GM19238 (cell line): ENCODE measurements around the gene TRIP4.
"Not testable (repeated sequence)": the region's sequence is repeated elsewhere in the genome, so short reads cannot be mapped to it uniquely, and the experiment has no call there.

Experiments
- DNase-seq: peaks from one replicate; pipeline ENCODE4 v3.0.0; 2011; ENCODE audit warnings: low spot score; ENCODE audit not compliant: insufficient read length

Gene TRIP4

GRCh38 chr15:64381000-64381751 lies 6.5 kb upstream of the TRIP4 start, which contains the start of gene PCLAF:
Gene PCLAF (minus strand): TSS chr15:64381441. CDS start chr15:64381371, 70 bp downstream.
- DNase-seq: peak; percentile 91

GRCh38 chr15:64383760-64384159 lies 3.9 kb upstream of the TRIP4 start:
- DNase-seq: no peak

- DNase-seq: no peak
Observed at GRCh38 chr15:64386291-64386690, 1.3 kb upstream of the TRIP4 start.

DNA sequence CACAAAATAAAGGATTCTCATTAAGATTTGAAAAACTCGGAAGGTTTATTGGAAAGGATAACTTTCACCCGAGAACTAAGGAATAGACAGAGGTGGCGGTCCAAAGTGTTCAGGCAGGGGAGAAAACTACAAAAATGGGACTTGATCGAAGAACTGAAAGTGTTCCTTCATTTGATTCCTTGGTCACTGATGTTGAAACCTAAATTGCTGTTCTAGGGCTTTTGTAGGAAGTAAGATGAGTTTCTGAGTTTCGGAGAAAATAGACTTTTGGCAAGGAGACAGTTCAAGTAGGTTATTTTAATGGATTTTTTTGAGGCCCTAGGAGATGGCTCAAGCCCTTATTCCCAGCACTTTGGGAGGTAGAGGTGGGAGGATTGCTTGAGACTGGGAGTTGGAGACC lies 1.4 kb downstream of the TRIP4 start:
- DNase-seq: no peak

- DNase-seq: not testable (repeated sequence)
Observed at GRCh38 chr15:64392471-64392870, 4.8 kb downstream of the TRIP4 start.

DNA sequence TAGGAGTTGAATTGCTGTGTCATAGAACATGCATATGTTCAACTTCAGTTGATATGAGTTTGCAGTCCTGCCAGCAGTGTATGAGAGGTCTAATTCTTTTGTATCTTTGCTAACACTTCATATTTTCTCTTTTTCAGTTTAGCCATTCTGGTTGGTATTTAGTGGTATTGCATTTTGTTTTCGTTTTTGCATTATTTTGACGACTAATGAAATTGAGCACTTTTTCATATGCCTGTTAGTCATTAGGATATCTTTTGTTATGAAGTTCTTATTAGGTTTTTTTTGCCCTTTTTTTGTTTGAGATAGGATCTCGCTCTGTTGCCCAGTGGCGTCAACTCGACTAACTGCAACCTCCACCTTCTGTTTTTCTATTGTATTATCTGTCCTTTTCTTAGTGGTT lies 9.2 kb downstream of the TRIP4 start:
- DNase-seq: no peak

DNA sequence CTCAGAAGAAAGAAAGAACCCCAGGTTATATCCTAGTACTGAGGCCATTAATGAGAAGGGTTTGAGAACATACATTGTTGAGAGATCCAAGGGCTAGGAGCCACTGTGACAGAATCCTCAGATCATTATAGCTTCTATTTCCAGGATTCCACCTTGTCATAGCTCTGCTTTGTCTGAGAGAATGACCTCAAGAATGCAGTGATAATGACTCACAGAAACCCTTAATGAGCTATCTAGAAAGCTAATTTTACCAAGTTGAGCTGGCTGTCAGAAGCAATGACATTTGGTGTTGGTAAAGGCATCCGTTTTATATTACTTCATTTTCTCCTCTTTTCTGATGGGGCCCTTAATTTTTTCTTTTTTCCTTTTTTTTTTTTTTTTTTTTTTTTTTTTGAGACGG lies 10.9 kb downstream of the TRIP4 start:
- DNase-seq: no peak

DNA sequence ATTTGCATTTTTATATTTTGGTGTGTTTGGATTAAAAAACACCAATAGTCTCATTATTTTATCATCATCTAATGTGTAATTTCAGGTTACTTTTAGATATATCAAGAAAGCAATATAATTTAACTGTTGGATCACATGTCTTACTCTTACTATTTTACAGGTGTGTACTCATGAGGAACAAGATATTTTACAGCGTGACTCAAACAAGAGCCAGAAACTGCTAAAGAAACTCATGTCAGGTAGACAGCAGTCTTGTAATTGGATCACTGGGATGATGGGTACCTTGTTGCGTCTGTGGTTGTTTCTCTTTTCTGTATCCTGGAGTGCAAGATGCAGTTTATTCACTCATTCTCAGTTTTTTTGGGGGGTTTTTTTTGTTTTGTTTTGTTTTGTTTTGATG lies 12.9 kb downstream of the TRIP4 start:
- DNase-seq: no peak

DNA sequence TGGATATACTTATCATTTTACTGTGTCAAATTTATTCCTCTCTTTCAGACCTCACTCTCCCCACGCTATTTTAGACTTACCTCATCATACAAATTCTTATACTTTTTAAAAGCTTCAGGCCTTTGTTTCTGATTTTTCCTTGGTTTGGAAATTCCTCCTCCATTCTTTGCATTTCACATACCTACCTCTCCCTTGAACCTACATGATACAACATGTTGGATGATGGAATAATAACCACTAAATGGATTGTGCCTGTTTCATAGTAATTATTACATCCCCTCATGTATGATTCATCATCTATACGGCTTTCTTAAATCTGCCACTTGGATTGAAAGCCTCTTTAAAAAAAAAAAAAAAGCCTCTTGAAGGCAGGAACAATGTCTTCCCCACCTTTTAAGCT lies 24.6 kb downstream of the TRIP4 start:
- DNase-seq: no peak

DNA sequence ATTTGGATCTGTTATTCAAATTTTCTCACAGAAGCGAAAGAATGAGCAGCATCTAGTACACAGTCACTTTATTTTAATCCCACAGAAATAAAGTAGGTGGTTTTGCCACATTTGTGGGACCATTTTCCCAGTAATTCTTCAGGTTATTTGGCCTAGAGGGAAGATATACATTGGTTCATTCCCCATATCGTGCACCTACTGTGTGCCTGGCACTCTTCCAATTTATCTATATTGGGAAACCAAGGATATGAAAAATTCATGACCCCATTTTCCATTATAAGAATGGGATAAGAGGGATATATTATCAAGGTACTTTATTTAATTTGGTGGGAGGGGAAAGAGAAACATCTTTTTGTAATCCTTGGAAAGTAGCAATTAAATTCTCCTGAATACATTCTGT lies 35.1 kb downstream of the TRIP4 start:
- DNase-seq: no peak

DNA sequence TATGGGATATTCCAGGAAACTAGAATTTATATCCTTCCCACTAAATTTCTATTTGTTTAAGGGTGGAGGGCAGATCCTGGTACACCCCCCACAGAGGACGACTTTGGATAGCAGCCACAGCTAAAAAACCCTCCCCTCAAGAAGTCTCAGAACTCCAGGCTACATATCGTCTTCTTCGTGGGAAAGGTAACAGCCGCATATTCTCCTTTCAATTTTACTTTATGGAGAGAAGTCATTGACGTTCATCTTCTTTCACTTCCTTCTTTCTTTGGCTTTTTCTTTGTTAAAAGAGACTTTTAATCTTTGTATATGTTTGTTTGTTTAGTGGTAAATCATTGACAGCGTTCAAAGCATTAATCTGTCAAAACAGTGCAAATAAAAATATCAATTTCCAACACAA lies 36.3 kb downstream of the TRIP4 start:
- no peak for DNase-seq

DNA sequence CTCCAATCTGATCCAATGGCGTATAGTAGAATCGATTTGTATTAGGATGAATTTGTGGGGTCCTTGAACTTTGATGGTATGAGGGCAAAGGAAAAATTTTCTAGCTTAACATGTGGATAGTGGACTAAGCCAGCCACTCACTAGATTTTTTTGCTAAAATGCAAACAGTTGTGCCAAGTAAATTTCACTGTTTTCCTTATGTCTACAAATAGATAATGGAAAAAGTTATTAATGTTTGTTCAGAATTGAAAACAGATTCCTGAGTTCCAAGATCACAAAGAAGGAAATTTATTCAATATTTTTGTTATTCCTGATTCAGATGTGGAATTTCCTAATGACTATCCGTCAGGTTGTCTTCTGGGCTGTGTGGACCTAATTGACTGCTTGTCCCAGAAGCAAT lies 37.6 kb downstream of the TRIP4 start:
- DNase-seq: no peak

GRCh38 chr15:64426845-64427465 lies 39.3 kb downstream of the TRIP4 start:
- no peak for DNase-seq

DNA sequence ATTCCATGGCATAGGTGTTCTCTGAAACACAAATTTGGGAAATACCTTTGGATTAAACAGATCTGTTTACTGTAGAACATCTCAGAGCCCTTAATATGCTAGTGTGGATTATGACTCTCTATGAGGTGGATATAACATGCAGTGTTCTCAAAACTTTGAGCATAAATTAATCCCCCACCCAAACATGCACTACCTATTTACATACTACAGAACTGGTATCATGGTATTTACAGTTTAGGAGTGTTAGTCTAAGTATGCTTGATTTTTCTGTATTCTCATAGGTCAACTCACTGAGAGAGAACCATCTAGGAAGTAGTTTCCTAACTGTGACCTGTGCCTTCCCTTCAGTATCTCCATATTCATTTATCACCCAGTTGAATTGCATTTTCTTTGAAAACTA lies 41.8 kb downstream of the TRIP4 start:
- DNase-seq: no peak

DNA sequence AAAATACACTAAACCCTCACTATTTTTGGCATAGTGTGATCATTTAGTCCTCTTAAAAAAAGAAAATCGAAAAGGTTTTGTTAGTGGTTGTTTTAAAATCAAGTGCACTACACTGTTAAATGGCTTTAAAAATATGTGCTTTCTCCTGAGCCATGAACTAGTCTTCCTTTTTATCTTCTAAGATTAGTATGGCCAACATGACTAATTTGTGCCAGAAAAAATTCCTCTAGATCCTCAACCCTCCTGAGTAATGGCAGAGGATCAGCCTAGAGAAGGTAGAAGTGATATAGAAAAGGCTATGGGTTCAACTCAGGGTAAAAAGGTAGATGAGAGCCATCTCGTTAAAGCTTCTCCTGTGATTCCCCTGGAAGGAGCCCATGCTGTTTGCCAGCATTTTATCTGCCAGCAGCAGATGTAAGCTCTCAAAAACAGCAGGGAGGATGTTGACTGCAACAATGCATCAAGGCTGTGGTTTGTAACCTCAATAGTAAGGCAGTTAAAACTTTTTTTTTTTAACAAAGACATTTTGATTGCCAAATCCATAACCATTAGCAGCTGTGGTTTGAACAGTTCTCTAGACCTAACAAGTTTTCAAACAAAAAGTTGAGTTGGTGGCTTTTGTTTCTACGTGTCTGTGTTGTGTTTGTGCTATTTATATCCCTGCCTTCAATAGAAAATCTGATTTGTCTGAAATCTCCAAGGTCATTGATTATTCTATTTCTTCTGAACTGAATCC lies 42.5 kb downstream of the TRIP4 start:
- no peak for DNase-seq

DNA sequence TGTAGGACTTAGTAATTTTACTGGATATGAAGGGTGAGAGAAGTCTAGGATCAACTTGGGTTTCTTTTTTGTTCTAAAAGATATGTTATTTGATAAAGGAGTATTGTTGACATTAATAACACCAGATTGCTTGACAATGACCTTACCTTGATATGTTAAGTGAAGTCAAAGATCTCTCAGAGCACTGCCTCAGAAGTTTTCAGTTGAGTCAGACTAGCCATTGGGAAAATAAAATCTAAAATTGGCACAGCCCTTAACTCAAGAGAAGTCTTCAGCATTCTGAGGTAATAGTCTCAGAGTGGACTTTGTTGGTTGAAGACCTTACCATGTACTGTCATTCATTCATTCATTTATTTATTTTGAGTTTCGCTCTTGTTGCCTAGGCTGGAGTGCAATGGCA lies 50.3 kb downstream of the TRIP4 start:
- no peak for DNase-seq

DNA sequence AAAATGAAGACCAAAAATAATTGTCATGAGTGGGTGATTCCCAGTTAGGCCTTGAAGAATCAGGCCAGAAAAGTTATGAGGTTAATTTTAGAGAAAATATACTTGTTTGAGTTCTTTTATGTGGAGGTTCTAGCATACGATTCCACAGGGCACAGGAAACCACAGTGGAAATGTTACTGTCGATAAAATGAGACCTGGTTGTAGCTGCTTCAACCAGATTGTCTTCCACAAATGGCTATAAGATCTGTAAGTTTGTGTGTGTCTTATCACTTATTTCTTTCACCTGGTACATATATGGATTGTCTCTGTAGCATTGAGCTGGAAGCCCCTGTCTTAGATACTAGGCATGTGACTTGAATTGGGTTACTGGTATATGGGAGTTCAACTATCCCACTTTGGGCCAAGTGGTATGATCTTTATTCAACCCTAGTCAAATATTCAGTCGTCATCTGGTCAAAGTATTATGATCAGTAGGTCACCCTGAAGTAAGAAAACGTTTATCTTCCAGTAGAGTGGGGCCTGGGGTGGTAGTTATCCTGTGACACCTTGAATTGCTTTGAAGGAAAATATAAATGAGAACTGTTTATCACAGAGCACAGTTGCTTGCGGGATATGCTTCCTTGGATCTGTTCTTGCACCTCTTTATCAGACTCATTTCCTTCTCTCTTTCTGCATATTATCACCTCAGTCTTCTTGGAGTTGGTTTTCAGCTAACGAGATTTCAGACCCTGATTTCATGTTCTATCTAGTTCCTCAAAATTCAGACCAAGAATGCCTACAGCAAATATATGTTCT lies 51.2 kb downstream of the TRIP4 start:
- no peak for DNase-seq

DNA sequence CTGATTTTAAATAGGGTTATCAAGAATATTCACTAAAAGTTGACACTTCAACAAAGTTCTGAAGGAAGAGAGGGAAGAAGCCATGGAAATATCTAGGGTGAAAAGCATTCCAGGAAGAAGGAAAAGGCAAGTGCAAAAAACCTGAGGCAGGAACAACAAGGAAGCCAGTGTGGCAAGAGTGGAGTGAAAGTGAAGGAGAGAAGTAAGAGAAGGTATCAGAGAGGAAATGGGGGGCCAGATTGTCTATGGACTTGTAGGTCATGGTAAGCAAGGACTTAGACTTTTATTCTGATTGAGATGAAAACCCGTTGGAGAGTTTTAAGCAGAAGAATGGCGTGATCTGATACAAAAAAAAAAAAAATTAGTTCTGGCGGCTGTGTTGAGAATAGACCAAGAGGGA lies 54.2 kb downstream of the TRIP4 start:
- no peak for DNase-seq

- no peak for DNase-seq
Observed at GRCh38 chr15:64443016-64443415, 55.4 kb downstream of the TRIP4 start.

GRCh38 chr15:64443747-64444621 lies 56.3 kb downstream of the TRIP4 start:
- no peak for DNase-seq

GRCh38 chr15:64444836-64445235 lies 57.2 kb downstream of the TRIP4 start:
- no peak for DNase-seq
